Measurements from ENCODE around the gene MCF2L.

DNA sequence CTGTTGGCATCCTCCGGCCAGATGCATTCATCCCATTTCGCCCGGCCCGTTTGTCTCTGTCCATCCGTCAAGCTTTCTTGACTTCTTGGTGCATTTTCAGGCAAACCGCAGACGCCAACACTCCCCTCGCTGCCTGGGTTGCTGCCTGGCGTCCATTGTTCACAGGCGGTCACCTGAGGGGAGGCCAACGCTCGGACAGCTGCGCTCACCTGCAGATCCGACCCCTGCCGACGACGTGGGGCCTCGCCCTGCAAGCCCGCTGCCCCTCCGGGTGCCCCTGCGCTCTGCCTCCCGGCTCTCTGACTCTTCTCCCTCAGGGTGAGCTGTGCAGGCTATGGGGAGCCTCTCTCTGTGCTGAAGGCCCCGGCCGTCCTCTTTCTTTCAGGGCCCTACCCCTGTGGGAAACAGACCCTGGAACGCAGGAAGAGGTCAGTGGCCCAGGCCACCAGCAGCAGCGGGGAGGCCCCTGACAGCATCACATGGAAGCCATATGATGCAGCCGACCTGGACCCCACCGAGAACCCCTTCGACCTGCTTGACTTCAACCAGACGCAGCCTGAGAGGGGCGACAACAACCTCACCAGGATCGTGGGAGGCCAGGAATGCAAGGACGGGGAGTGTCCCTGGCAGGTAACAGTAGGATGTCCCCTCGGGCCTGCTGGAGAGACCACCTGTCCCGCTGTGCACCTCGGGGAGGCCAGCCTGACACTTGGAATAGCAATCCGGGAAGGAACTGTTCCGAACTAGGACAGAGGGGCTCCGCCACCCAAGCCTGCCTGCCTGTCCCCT lies 174.6 kb downstream of the MCF2L start:
- TF ChIP-seq CTCF (IDR thresholded peaks at IDR 0.05), result no peak
- no peak for TF ChIP-seq POLR2AphosphoS5 (IDR thresholded peaks at IDR 0.05)
